Measurements from ENCODE around the gene COPS4. TPM values are rescaled to one million over a fixed set of nuclear protein-coding genes. Genes with fewer than 3 reads are reported as not detected.

Gene COPS4
- polyA plus RNA-seq, 1 donor (not counting 4 experiments of a cell fraction or from before 2014, with no cell fraction given): 50.2 TPM

GRCh38 chr4:83010111-83010521, 24.9 kb upstream of the COPS4 start:
- FAIRE-seq (no peak), DNase-seq (ENCODE audit: low read depth, low spot score) (no peak)
- no peaks in the 10 kb centered on the region for H3K27me3 ChIP-seq (ENCODE audit: control insufficient read depth, extremely low read depth, insufficient read depth, low read length)
- no peaks in the 10 kb centered on the region for H4K20me1 ChIP-seq (ENCODE audit: control insufficient read depth, extremely low read depth, insufficient read depth, low read length)
- no peak for TF ChIP-seq CTCF (optimal IDR thresholded peaks at IDR 0.05 in 1 of 3, IDR thresholded peaks at IDR 0.05 in 1 of 3, conservative IDR thresholded peaks at IDR 0.05 in 1 of 3; ENCODE audit: extremely low read depth in 1 of 3, insufficient read depth in 2 of 3, low read length in 3 of 3)
- no peak for TF ChIP-seq EZH2 (IDR thresholded peaks at IDR 0.05; ENCODE audit: low read length)
- H3K36me3 ChIP-seq (ENCODE audit: control insufficient read depth in 2 of 2, extremely low read depth in 1 of 2, insufficient read depth in 2 of 2, low read length in 2 of 2): no peaks in the 10 kb centered on the region
- peak overlapping the region; percentile 94 for H3K9ac ChIP-seq (ENCODE audit: control insufficient read depth, extremely low read depth, insufficient read depth, low read length)
- peak overlapping the region; percentile 92 for H3K27ac ChIP-seq (ENCODE audit: control insufficient read depth, insufficient read depth, low read length)
- H3K9me3 ChIP-seq (ENCODE audit: control insufficient read depth, low read depth, low read length): no peaks in the 10 kb centered on the region
- H3K4me3 ChIP-seq (ENCODE audit: control insufficient read depth in 2 of 3, extremely low read depth in 1 of 3, insufficient read depth in 2 of 3, low read depth in 1 of 3, low read length in 3 of 3): peak overlapping the region; percentile 75 to 93 (median 90)
- peaks cover 56% of the 10 kb centered on the region for H3K79me2 ChIP-seq (ENCODE audit: control insufficient read depth, insufficient read depth, low read length)
- H3K9me1 ChIP-seq (ENCODE audit: control insufficient read depth, extremely low read depth, insufficient read depth, low read length): no peaks in the 10 kb centered on the region
- H3K4me1 ChIP-seq (ENCODE audit: control insufficient read depth, extremely low read depth, insufficient read depth, low read length): peaks cover 13% of the 10 kb centered on the region
- H3K4me2 ChIP-seq (ENCODE audit: control insufficient read depth, extremely low read depth, insufficient read depth, low read depth, low read length): peak overlapping the region; percentile 91
- dilution Hi-C loops (cut with MboI; ENCODE audit: extremely low pct_ligation_motif_present, low sequenced_read_pairs): no loop called here
- H2AFZ ChIP-seq (ENCODE audit: control insufficient read depth, low read length): peak overlapping the region; percentile 92

- H3K4me1 ChIP-seq (ENCODE audit: control insufficient read depth, extremely low read depth, insufficient read depth, low read length): peaks cover 13% of the 10 kb centered on the region
- dilution Hi-C loops (cut with MboI; ENCODE audit: extremely low pct_ligation_motif_present, low sequenced_read_pairs): no loop called here
- H3K9me1 ChIP-seq (ENCODE audit: control insufficient read depth, extremely low read depth, insufficient read depth, low read length): no peaks in the 10 kb centered on the region
- peak within 1 kb of the TSS; percentile 91 for H3K4me2 ChIP-seq (ENCODE audit: control insufficient read depth, extremely low read depth, insufficient read depth, low read depth, low read length)
- no peak for TF ChIP-seq EZH2 (IDR thresholded peaks at IDR 0.05; ENCODE audit: low read length)
- TF ChIP-seq CTCF (optimal IDR thresholded peaks at IDR 0.05 in 1 of 3, IDR thresholded peaks at IDR 0.05 in 1 of 3, conservative IDR thresholded peaks at IDR 0.05 in 1 of 3; ENCODE audit: extremely low read depth in 1 of 3, insufficient read depth in 2 of 3, low read length in 3 of 3): no peak
- H3K27ac ChIP-seq (ENCODE audit: control insufficient read depth, insufficient read depth, low read length): peak within 1 kb of the TSS; percentile 92
- H3K9me3 ChIP-seq (ENCODE audit: control insufficient read depth, low read depth, low read length): no peaks in the 10 kb centered on the region
- H3K27me3 ChIP-seq (ENCODE audit: control insufficient read depth, extremely low read depth, insufficient read depth, low read length): no peaks in the 10 kb centered on the region
- FAIRE-seq: no peak
- no peak for DNase-seq (ENCODE audit: low read depth, low spot score)
- no peaks in the 10 kb centered on the region for H4K20me1 ChIP-seq (ENCODE audit: control insufficient read depth, extremely low read depth, insufficient read depth, low read length)
- H3K79me2 ChIP-seq (ENCODE audit: control insufficient read depth, insufficient read depth, low read length): peaks cover 51% of the 10 kb centered on the region
- H3K36me3 ChIP-seq (ENCODE audit: control insufficient read depth in 2 of 2, extremely low read depth in 1 of 2, insufficient read depth in 2 of 2, low read length in 2 of 2): no peaks in the 10 kb centered on the region
- peak within 1 kb of the TSS; percentile 94 for H3K9ac ChIP-seq (ENCODE audit: control insufficient read depth, extremely low read depth, insufficient read depth, low read length)
- peak within 1 kb of the TSS; percentile 92 for H2AFZ ChIP-seq (ENCODE audit: control insufficient read depth, low read length)
- H3K4me3 ChIP-seq (ENCODE audit: control insufficient read depth in 2 of 3, extremely low read depth in 1 of 3, insufficient read depth in 2 of 3, low read depth in 1 of 3, low read length in 3 of 3): peak within 1 kb of the TSS; percentile 88 to 93 (median 90)
Measured at GRCh38 chr4:83010522-83011318, 24.3 kb upstream of the COPS4 start, which contains the start of gene LIN54. Gene LIN54, minus strand, starts transcription at chr4:83010823. Its CDS starts 25,979 bp downstream, at chr4:82984844.
